ENCODE results near the gene TMEM220.

GRCh38 chr17:10741416-10742135, 11.8 kb upstream of the TMEM220 start:
- no peak for TF ChIP-seq POLR2A (IDR thresholded peaks at IDR 0.05)
- no peak for TF ChIP-seq CTCF (IDR thresholded peaks at IDR 0.05)

Measured in stomach (tissue), 4 donors.